ENCODE measurements around the gene KRTAP5-3. TPM values are rescaled to one million over a fixed set of nuclear protein-coding genes. Genes with fewer than 3 reads are reported as not detected.

The KRTAP5-3 gene
- polyA plus RNA-seq, 1 donor from 2014 or later, result not detected

GRCh38 chr11:1628506-1629325, 20.5 kb upstream of the KRTAP5-3 start:
- Histone ChIP-seq H3K9me3 (ENCODE audit: low read length) (no peaks in the 10 kb centered on the region), H2AFZ (ENCODE audit: low read depth, low read length) (no peak overlapping the region), H3K27me3 (ENCODE audit: insufficient read depth, low read depth, low read length) (no peaks in the 10 kb centered on the region), H3K9me2 (ENCODE audit: insufficient read depth, low read length) (no peaks in the 10 kb centered on the region), H3K4me2 (ENCODE audit: low read length) (no peak overlapping the region), H3K27ac (ENCODE audit: low read length) (no peak overlapping the region), H3K4me3 (ENCODE audit: low read length) (no peak overlapping the region), H4K20me1 (ENCODE audit: insufficient read depth) (no peaks in the 10 kb centered on the region), H3K36me3 (ENCODE audit: insufficient read depth, low read length) (no peaks in the 10 kb centered on the region), H3K9ac (ENCODE audit: low read length) (no peak overlapping the region), H3F3A (ENCODE audit: insufficient read depth, low read length, poor library complexity, severe bottlenecking) (no peaks in the 10 kb centered on the region), H3K79me2 (replicated peaks; ENCODE audit: insufficient read depth, low read length) (no peaks in the 10 kb centered on the region)
- TF ChIP-seq REST (IDR thresholded peaks at IDR 0.05; ENCODE audit: borderline replicate concordance) (no peak), RAD21 (conservative IDR thresholded peaks at IDR 0.05) (peak; percentile 39), SMC3 (conservative IDR thresholded peaks at IDR 0.05; ENCODE audit: poor library complexity) (peak; percentile 37), CTCF (IDR thresholded peaks at IDR 0.05; ENCODE audit: poor library complexity, severe bottlenecking) (peak; percentile 71), EZH2 (IDR thresholded peaks at IDR 0.05; ENCODE audit: borderline replicate concordance, insufficient read depth, low read length, poor library complexity, severe bottlenecking) (no peak)

- H3K9me2 ChIP-seq (ENCODE audit: insufficient read depth, low read length), result no peaks in the 10 kb centered on the region
- H3K9ac ChIP-seq (ENCODE audit: low read length), result no peak overlapping the region
- no peaks in the 10 kb centered on the region for H3K27me3 ChIP-seq (ENCODE audit: insufficient read depth, low read depth, low read length)
- no peak for TF ChIP-seq SMC3 (conservative IDR thresholded peaks at IDR 0.05; ENCODE audit: poor library complexity)
- H3K36me3 ChIP-seq (ENCODE audit: insufficient read depth, low read length), result no peaks in the 10 kb centered on the region
- no peak overlapping the region for H3K4me2 ChIP-seq (ENCODE audit: low read length)
- H3K4me3 ChIP-seq (ENCODE audit: low read length), result no peak overlapping the region
- no peaks in the 10 kb centered on the region for H4K20me1 ChIP-seq (ENCODE audit: insufficient read depth)
- H3K79me2 ChIP-seq (replicated peaks; ENCODE audit: insufficient read depth, low read length), result no peaks in the 10 kb centered on the region
- no peak overlapping the region for H2AFZ ChIP-seq (ENCODE audit: low read depth, low read length)
- no peaks in the 10 kb centered on the region for H3F3A ChIP-seq (ENCODE audit: insufficient read depth, low read length, poor library complexity, severe bottlenecking)
- H3K9me3 ChIP-seq (ENCODE audit: low read length), result no peaks in the 10 kb centered on the region
- no peak overlapping the region for H3K27ac ChIP-seq (ENCODE audit: low read length)
Measured at GRCh38 chr11:1625541-1625940, 17.3 kb upstream of the KRTAP5-3 start.

GRCh38 chr11:1624621-1625020, 16.4 kb upstream of the KRTAP5-3 start:
- Histone ChIP-seq H3K79me2 (replicated peaks; ENCODE audit: insufficient read depth, low read length) (no peaks in the 10 kb centered on the region), H3K9me2 (ENCODE audit: insufficient read depth, low read length) (no peaks in the 10 kb centered on the region), H3K4me2 (ENCODE audit: low read length) (no peak overlapping the region), H3K36me3 (ENCODE audit: insufficient read depth, low read length) (no peaks in the 10 kb centered on the region), H3K27me3 (ENCODE audit: insufficient read depth, low read depth, low read length) (no peaks in the 10 kb centered on the region), H2AFZ (ENCODE audit: low read depth, low read length) (no peak overlapping the region), H3K4me3 (ENCODE audit: low read length) (no peak overlapping the region), H4K20me1 (ENCODE audit: insufficient read depth) (no peaks in the 10 kb centered on the region), H3K9me3 (ENCODE audit: low read length) (no peaks in the 10 kb centered on the region), H3F3A (ENCODE audit: insufficient read depth, low read length, poor library complexity, severe bottlenecking) (no peaks in the 10 kb centered on the region), H3K27ac (ENCODE audit: low read length) (no peak overlapping the region), H3K9ac (ENCODE audit: low read length) (no peak overlapping the region)
- TF ChIP-seq POLR2AphosphoS5 (IDR thresholded peaks at IDR 0.05) (no peak), SMC3 (conservative IDR thresholded peaks at IDR 0.05; ENCODE audit: poor library complexity) (no peak), TAF1 (IDR thresholded peaks at IDR 0.05; ENCODE audit: low read depth) (no peak), CTCF (IDR thresholded peaks at IDR 0.05; ENCODE audit: poor library complexity, severe bottlenecking) (no peak), REST (IDR thresholded peaks at IDR 0.05; ENCODE audit: borderline replicate concordance) (no peak), MXI1 (conservative IDR thresholded peaks at IDR 0.05; ENCODE audit: poor library complexity, severe bottlenecking) (no peak), EP300 (conservative IDR thresholded peaks at IDR 0.05; ENCODE audit: poor library complexity, severe bottlenecking) (no peak), RAD21 (conservative IDR thresholded peaks at IDR 0.05) (no peak), EZH2 (IDR thresholded peaks at IDR 0.05; ENCODE audit: borderline replicate concordance, insufficient read depth, low read length, poor library complexity, severe bottlenecking) (no peak)
